ENCODE data around the gene WHRN. TPM values are rescaled to one million over a fixed set of nuclear protein-coding genes. Genes with fewer than 3 reads are reported as not detected.

The WHRN gene
- total RNA-seq, 2 donors from 2014 or later, result 3.3 to 3.6 TPM

- DNase-seq, result no peak
- Histone ChIP-seq H3K9ac (ENCODE audit: low read depth in 2 of 2, low read length in 2 of 2) (no peak overlapping the region), H3K4me3 (no peak overlapping the region), H3K4me1 (no peaks in the 10 kb centered on the region), H3K36me3 (no peaks in the 10 kb centered on the region), H3K27me3 (no peaks in the 10 kb centered on the region), H3K27ac (no peak overlapping the region), H3K9me3 (no peaks in the 10 kb centered on the region)
- TF ChIP-seq CTCF (IDR thresholded peaks at IDR 0.05), result no peak
- intact Hi-C loops (cut with DNase I), result no loop called here
Observed at GRCh38 chr9:114499528-114499927, 5.7 kb downstream of the WHRN start.

- intact Hi-C loops (cut with DNase I), result no loop called here
- no peak for TF ChIP-seq CTCF (IDR thresholded peaks at IDR 0.05)
- no peak overlapping the region for H3K27ac ChIP-seq
- no peaks in the 10 kb centered on the region for H3K4me1 ChIP-seq
- H3K27me3 ChIP-seq, result no peaks in the 10 kb centered on the region
- no peaks in the 10 kb centered on the region for H3K36me3 ChIP-seq
- no peak overlapping the region for H3K9ac ChIP-seq (ENCODE audit: low read depth in 2 of 2, low read length in 2 of 2)
- H3K9me3 ChIP-seq, result no peaks in the 10 kb centered on the region
- no peak overlapping the region for H3K4me3 ChIP-seq
- no peak for DNase-seq
Observed at GRCh38 chr9:114497727-114498382, 7.4 kb downstream of the WHRN start.

- Histone ChIP-seq H3K27me3 (no peaks in the 10 kb centered on the region), H3K9me3 (no peaks in the 10 kb centered on the region), H3K4me1 (no peaks in the 10 kb centered on the region), H3K4me3 (no peak overlapping the region), H3K27ac (no peak overlapping the region), H3K9ac (ENCODE audit: low read depth in 2 of 2, low read length in 2 of 2) (no peak overlapping the region), H3K36me3 (no peaks in the 10 kb centered on the region)
- intact Hi-C loops (cut with DNase I), result no loop called here
- TF ChIP-seq CTCF (IDR thresholded peaks at IDR 0.05), result no peak
- DNase-seq, result no peak
Observed at GRCh38 chr9:114497236-114497635, 8.0 kb downstream of the WHRN start.

- H3K27me3 ChIP-seq, result no peaks in the 10 kb centered on the region
- intact Hi-C loops (cut with DNase I), result no loop called here
- H3K9me3 ChIP-seq, result no peaks in the 10 kb centered on the region
- H3K9ac ChIP-seq (ENCODE audit: low read depth in 2 of 2, low read length in 2 of 2), result no peak overlapping the region
- no peak overlapping the region for H3K27ac ChIP-seq
- H3K36me3 ChIP-seq, result no peaks in the 10 kb centered on the region
- no peak for DNase-seq
- no peak for TF ChIP-seq CTCF (IDR thresholded peaks at IDR 0.05)
- no peaks in the 10 kb centered on the region for H3K4me1 ChIP-seq
- no peak overlapping the region for H3K4me3 ChIP-seq
Observed at GRCh38 chr9:114496011-114496410, 9.3 kb downstream of the WHRN start.

GRCh38 chr9:114494776-114495569, 10.3 kb downstream of the WHRN start:
- intact Hi-C loops (cut with DNase I), result no loop called here
- TF ChIP-seq CTCF (IDR thresholded peaks at IDR 0.05), result no peak

More at GRCh38 chr9:114494776-114495569, 10.3 kb downstream of the WHRN start:
- DNase-seq, result no peak
- H3K9me3 ChIP-seq, result no peaks in the 10 kb centered on the region
- no peaks in the 10 kb centered on the region for H3K36me3 ChIP-seq
- no peak overlapping the region for H3K27ac ChIP-seq
- no peaks in the 10 kb centered on the region for H3K4me1 ChIP-seq
- no peak overlapping the region for H3K4me3 ChIP-seq
- no peaks in the 10 kb centered on the region for H3K27me3 ChIP-seq
- H3K9ac ChIP-seq (ENCODE audit: low read depth in 2 of 2, low read length in 2 of 2), result no peak overlapping the region

Measured in colonic mucosa (tissue), 4 donors.